ENCODE measurements around the gene C1orf21.
A peak's percentile ranks its signal among the peaks of the same experiment; 100 is the strongest.

C1orf21 gene

DNA sequence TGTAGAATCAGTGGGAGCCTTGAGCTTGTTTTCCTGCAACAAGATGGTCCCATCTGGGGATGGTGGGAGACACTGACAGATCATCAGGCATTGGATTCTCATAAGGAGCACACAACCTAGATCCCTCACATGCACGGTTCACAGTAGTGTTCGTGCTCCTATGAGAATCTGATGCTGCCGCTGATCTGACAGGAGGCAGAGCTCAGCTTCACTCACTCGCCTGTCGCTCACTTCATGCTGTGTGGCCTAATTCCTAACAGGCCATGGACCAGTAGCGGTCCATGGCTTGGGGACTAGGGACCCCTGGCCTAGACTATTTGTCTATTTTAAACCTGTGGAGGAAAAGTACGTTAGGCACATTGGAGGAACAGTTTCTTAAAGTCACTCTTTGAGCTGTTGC is 227.8 kb downstream of the C1orf21 start:
- TF ChIP-seq, protein P1, sequence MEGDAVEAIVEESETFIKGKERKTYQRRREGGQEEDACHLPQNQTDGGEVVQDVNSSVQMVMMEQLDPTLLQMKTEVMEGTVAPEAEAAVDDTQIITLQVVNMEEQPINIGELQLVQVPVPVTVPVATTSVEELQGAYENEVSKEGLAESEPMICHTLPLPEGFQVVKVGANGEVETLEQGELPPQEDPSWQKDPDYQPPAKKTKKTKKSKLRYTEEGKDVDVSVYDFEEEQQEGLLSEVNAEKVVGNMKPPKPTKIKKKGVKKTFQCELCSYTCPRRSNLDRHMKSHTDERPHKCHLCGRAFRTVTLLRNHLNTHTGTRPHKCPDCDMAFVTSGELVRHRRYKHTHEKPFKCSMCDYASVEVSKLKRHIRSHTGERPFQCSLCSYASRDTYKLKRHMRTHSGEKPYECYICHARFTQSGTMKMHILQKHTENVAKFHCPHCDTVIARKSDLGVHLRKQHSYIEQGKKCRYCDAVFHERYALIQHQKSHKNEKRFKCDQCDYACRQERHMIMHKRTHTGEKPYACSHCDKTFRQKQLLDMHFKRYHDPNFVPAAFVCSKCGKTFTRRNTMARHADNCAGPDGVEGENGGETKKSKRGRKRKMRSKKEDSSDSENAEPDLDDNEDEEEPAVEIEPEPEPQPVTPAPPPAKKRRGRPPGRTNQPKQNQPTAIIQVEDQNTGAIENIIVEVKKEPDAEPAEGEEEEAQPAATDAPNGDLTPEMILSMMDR (IDR thresholded peaks at IDR 0.05; ENCODE audit: low read length, missing control alignments) = no peak

DNA sequence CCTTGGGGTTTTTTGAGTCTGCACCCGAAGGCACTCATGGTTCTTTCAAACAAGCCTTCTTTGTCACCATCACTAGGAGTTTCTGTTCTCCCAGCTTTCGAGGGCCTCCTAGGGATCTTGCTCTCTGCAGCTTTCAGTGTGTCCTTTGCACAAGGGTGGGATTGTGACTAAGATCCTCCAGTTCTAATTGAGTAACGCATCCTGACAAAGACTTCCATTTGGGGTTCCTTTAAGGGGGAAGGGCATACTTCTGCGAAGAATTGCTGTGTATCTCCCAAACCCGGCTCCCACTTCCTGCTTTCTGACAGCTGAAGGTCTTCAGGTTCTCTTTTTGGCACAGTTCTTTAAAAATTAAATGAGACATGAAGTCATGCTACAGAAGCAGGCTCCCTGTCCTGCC is 228.5 kb downstream of the C1orf21 start:
- TF ChIP-seq, protein P1 (IDR thresholded peaks at IDR 0.05; ENCODE audit: low read length, missing control alignments) = no peak
- no peak overlapping the region for H3K4me3 ChIP-seq (replicated peaks; ENCODE audit: low read depth, low read length)
- peak; percentile 79 for DNase-seq (ENCODE audit: low read depth)

More for the DNA sequence above, 227.8 kb downstream of the C1orf21 start:
- no peak overlapping the region for H3K4me3 ChIP-seq (replicated peaks; ENCODE audit: low read depth, low read length)
- DNase-seq (ENCODE audit: low read depth) = no peak

DNA sequence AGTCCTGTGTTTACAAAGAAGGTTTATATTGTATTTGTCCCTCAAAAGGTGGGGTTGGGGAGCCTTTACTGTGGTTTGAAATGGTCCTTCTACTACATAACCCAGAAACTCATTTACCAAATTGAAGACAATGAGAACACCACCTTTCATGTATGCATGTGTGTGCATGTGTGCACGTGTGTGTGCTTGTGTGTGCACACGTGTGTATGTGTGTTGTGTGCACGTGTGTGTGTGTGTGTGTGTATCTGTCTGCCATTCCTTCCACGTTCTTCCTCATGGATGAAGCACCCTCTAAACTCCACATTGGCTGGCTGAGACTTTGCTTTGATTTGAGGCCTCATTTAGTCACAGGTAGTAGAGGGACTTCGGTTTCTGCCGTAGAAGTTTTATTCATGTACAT is 229.7 kb downstream of the C1orf21 start:
- TF ChIP-seq, protein P1 (IDR thresholded peaks at IDR 0.05; ENCODE audit: low read length, missing control alignments) = no peak
- DNase-seq (ENCODE audit: low read depth) = no peak
- no peak overlapping the region for H3K4me3 ChIP-seq (replicated peaks; ENCODE audit: low read depth, low read length)

DNA sequence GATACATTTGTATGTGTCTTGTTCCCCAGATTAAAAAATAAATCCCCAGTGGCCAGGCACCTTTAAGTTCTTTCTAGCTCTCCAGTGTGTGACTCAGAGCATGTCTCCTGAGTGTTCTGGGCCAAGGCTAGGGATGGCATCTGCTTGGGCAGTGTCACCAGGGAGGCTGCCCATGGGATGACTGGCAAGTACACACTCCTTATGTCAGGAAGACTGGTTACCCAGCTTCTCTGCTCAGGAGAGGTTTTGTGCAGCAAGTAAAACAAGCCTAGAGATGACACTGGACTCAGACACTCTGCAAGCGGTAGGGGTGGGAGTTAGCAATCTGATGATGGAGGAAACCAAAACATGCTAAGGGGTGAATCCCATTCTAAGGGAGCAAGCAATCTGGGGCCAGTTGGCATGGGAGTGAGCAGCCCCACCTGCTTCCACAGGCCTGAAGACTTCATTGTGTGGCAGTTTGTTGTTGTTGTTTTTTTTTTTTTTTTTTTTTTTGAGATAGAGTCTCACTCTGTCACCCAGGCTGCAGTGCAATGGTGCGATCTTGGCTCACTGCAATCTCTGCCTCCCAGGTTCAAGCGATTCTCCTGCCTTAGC is 230.7 kb downstream of the C1orf21 start:
- H3K4me3 ChIP-seq (replicated peaks; ENCODE audit: low read depth, low read length) = no peak overlapping the region

DNA sequence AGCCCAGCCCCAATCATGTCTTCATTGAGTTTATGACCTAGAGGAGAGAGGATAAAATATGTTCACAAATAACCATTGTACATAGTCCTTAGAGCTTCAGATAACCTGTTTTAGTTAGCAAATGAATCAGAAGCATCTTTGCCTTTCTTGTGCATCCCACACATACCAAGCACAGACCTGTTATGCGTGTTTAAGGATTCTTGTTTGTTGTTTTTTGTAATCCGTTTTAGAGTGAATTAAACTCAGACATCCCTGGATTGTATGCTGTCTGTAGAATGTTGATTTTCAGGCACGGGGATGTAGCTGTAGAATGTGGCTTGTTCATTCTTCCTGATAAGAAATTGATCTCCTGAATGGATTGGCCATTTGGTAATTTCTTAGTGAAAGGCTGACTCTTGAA is 232.0 kb downstream of the C1orf21 start:
- DNase-seq (ENCODE audit: low read depth) = no peak
- TF ChIP-seq, protein P1 (IDR thresholded peaks at IDR 0.05; ENCODE audit: low read length, missing control alignments) = no peak
- no peak overlapping the region for H3K4me3 ChIP-seq (replicated peaks; ENCODE audit: low read depth, low read length)

More for the DNA sequence above, 230.7 kb downstream of the C1orf21 start:
- TF ChIP-seq, protein P1 (IDR thresholded peaks at IDR 0.05; ENCODE audit: low read length, missing control alignments) = no peak
- DNase-seq (ENCODE audit: low read depth) = no peak

DNA sequence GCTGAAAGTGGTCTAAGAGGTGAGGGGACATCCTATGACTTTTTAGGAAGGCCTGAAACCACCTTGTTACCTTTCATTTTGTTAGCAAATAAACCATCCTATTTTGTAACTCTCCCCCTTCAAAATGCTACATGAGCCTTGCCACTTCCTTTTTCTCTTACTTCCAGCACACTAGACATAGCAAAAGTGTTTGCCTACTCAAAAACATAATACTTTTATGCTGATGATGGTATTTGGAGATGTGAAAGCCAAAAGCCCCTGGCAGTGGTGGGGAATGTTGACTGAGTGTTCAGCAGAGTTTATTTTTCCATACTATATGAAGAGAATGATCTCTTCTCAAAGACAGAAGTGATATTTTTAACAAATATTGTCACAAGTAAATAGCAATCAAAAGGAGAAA is 233.6 kb downstream of the C1orf21 start:
- no peak for DNase-seq (ENCODE audit: low read depth)
- TF ChIP-seq, protein P1 (IDR thresholded peaks at IDR 0.05; ENCODE audit: low read length, missing control alignments) = no peak
- no peak overlapping the region for H3K4me3 ChIP-seq (replicated peaks; ENCODE audit: low read depth, low read length)

DNA sequence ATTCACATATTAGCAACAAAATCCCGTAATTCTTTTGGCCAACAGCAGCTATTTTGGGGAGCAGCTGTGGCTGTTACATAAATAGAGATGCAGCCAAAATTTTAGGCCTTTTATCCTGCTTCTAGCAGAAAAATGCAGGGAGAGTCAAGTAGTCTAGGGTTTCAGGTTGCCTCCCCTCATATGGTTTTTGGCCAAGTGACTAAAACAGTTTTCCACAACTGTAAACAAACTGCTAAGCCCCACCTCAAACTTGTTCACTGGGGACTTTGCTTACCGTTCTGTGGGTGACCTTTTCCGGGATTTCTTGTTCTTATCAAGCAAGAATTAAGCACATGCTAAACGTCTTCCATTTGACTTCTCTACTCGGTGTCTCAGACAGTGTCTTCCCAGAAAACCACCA is 234.4 kb downstream of the C1orf21 start:
- TF ChIP-seq, protein P1 (IDR thresholded peaks at IDR 0.05; ENCODE audit: low read length, missing control alignments) = no peak
- H3K4me3 ChIP-seq (replicated peaks; ENCODE audit: low read depth, low read length) = no peak overlapping the region
- peak; percentile 63 for DNase-seq (ENCODE audit: low read depth)
